Lung (tissue), 12 donors: ENCODE data around the gene PRCC. TPM values are rescaled to one million over a fixed set of nuclear protein-coding genes. Genes with fewer than 3 reads are reported as not detected.

Experiments
- ATAC-seq: fragments of 200-7000 bp; cut with Tn5 transposase; one replicate; pipeline ENCODE4 v1.9.1; 2020; ENCODE audit warnings: moderate number of reproducible peaks; ENCODE audit not compliant: insufficient read depth, low FRiP score
- DNase-seq, 3 donors: peaks; one replicate each; pipeline ENCODE4 v3.0.0-alpha.2; 2013 to 2017
- H3K27ac ChIP-seq, 2 donors: one replicate each; pipeline ENCODE4 v1.5.1; 2013; ENCODE audit warnings: mild to moderate bottlenecking in 2 of 2, moderate library complexity in 2 of 2, control low read depth in 1 of 2, inconsistent platforms in 1 of 2, low read depth in 1 of 2, low read length in 1 of 2
- H3K27me3 ChIP-seq, 3 donors: one replicate each; pipeline ENCODE4 v1.5.1; 2013; ENCODE audit warnings: low read length in 2 of 3; ENCODE audit not compliant: control insufficient read depth in 3 of 3, insufficient read depth in 3 of 3
- H3K36me3 ChIP-seq, 4 donors: one replicate each; pipeline ENCODE4 v1.5.1; 2013; ENCODE audit warnings: low read length in 4 of 4, mild to moderate bottlenecking in 1 of 4, moderate library complexity in 1 of 4; ENCODE audit not compliant: control insufficient read depth in 4 of 4, insufficient read depth in 4 of 4
- H3K4me1 ChIP-seq, 5 donors: one replicate each; pipeline ENCODE4 v1.5.1; 2013; ENCODE audit warnings: low read length in 5 of 5, mild to moderate bottlenecking in 2 of 5, moderate library complexity in 1 of 5; ENCODE audit not compliant: control insufficient read depth in 5 of 5, insufficient read depth in 5 of 5
- H3K4me3 ChIP-seq: one replicate; pipeline ENCODE4 v1.5.1; 2013; ENCODE audit warnings: mild to moderate bottlenecking, control low read depth, moderate library complexity
- H3K9ac ChIP-seq, 2 donors: one replicate each; pipeline ENCODE4 v1.5.1; 2013; ENCODE audit warnings: low read length in 2 of 2, control low read depth in 1 of 2; ENCODE audit not compliant: insufficient read depth in 1 of 2
- H3K9me3 ChIP-seq, 4 donors: one replicate each; pipeline ENCODE4 v1.5.1; 2013; ENCODE audit warnings: low read length in 3 of 4, mild to moderate bottlenecking in 1 of 4, moderate library complexity in 1 of 4; ENCODE audit not compliant: control insufficient read depth in 4 of 4, insufficient read depth in 3 of 4
- CTCF ChIP-seq: IDR thresholded peaks from 2 replicates; pipeline ENCODE4 v1.5.1; 2012; ENCODE audit warnings: mild to moderate bottlenecking; ENCODE audit errors: control extremely low read depth, extremely low read depth
- WGBS, 2 donors: extraction: QIAGEN DNeasy Blood & Tissue Kit; methylation state at CpG; one replicate each; pipeline ENCODE4 v1.1.7; 2013; 5-methylcytosine and 5-hydroxymethylcytosine counted together
- polyA plus RNA-seq, 2 donors: library from polyadenylated mRNA; stranded (reverse); fragments of 200-250 nt; gene quantifications; one replicate each; pipeline ENCODE4 v1.2.1, GENCODE V29; 2013
- total RNA-seq, 2 donors: library from RNA; depleted of rRNA in 1 of 2; stranded (reverse); fragments of >200 nt in 1 of 2; gene quantifications; one replicate each; pipeline ENCODE4 v1.2.1, GENCODE V29; 2014 to 2021
- donor health status: control.
- donor health status: control.
- donor health status: Bipolar disorder and iron deficiency.
- donor health status: healthy.
- donor health status: DM: yes; HTN: yes; CAD: no.

Gene PRCC
- total and polyA plus RNA-seq, 4 donors = 36.2 to 52.7 (median 39.3) TPM

DNA sequence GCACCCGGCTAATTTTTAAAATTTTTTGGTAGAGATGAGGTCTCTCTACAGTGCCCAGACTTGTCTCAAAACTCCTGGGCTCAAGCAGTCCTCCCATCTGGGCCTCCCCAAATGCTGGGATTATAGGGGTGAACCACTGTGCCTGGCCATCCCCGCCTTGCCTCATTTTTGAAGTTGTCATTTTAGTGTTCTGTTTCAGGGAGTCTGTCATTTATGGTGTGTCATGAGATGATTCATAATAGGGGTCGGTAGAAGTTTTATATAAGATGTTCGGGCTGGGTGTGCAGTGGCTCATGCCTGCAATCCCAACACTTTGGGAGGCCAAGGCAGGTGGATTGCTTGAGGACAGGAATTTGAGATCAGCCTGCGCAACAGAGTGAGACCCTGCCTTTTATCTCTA is 8.5 kb downstream of the PRCC start:
- no peak for TF ChIP-seq CTCF
- Histone ChIP-seq H3K4me3 (no peak overlapping the region), H3K4me1 (peaks cover 3 to 36% (median 11%) of the 10 kb centered on the region in 5 donors), H3K36me3 (peaks cover 0 to 8% (median 7%) of the 10 kb centered on the region in 4 donors), H3K27ac (no peak overlapping the region), H3K27me3 (no peaks in the 10 kb centered on the region), H3K9ac (no peak overlapping the region), H3K9me3 (no peaks in the 10 kb centered on the region)
- ATAC-seq (no peak), DNase-seq (no peak)
- WGBS, 2 donors = 86 to 88% methylated on average over 5 of the region's 5 CpGs

DNA sequence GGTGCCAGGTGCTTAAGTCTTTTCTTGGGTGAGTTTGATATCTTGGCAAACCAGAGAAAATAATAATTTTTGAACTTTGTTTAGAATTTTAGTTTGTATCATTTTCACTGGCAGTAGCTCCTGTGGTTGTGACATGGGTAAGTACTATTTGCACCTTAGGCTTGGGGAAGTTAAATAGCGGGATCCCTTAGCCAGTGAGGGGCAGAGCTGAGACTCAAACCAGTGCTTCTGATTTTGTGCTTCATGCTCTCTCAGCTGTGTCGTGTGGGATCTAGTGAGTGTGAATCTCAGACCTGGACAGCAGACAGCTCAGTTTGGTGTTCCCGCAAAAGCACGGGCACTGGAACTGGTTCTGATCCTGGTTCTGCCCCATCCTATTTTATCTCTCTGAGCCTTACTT is 9.6 kb downstream of the PRCC start:
- H3K9me3 ChIP-seq = no peaks in the 10 kb centered on the region
- H3K27me3 ChIP-seq = no peaks in the 10 kb centered on the region
- TF ChIP-seq CTCF = no peak
- H3K27ac ChIP-seq = no peak overlapping the region
- no peak overlapping the region for H3K4me3 ChIP-seq
- ATAC-seq = no peak
- H3K4me1 ChIP-seq = peaks cover 3 to 29% (median 13%) of the 10 kb centered on the region in 5 donors
- WGBS, 2 donors = 62 to 75% methylated on average over 4 of the region's 4 CpGs
- no peak for DNase-seq
- H3K36me3 ChIP-seq = peaks cover 1 to 7% (median 4%) of the 10 kb centered on the region in 4 donors
- H3K9ac ChIP-seq = no peak overlapping the region

DNA sequence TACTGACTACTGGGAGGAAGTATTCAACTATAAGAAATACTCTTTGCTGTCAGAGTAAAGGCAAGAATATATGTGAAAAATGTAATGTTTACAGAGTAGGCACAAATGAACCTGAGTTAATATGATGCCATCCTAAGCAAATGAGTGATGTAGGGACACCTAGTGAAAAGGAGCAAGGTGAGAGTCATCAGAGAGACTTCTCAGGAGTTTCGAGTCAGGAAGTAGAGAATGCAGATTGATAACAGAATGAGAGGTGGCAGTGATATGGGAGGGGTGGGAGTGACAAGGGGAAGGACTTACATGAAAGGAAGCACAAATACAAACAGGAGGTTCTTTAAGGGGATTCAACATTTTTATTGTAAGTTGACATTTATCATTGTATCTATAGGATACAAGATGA is 10.2 kb downstream of the PRCC start:
- H3K27ac ChIP-seq = no peak overlapping the region
- ATAC-seq (no peak), DNase-seq (no peak)
- TF ChIP-seq CTCF = no peak
- WGBS, 2 donors = 28 to 54% methylated on average over 1 of the region's 1 CpG
- no peaks in the 10 kb centered on the region for H3K27me3 ChIP-seq
- H3K9me3 ChIP-seq = no peaks in the 10 kb centered on the region
- H3K4me3 ChIP-seq = no peak overlapping the region
- H3K36me3 ChIP-seq = peaks cover 1 to 11% (median 4%) of the 10 kb centered on the region in 4 donors
- H3K9ac ChIP-seq = no peak overlapping the region
- peaks cover under 1 to 25% (median 15%) of the 10 kb centered on the region in 5 donors for H3K4me1 ChIP-seq

DNA sequence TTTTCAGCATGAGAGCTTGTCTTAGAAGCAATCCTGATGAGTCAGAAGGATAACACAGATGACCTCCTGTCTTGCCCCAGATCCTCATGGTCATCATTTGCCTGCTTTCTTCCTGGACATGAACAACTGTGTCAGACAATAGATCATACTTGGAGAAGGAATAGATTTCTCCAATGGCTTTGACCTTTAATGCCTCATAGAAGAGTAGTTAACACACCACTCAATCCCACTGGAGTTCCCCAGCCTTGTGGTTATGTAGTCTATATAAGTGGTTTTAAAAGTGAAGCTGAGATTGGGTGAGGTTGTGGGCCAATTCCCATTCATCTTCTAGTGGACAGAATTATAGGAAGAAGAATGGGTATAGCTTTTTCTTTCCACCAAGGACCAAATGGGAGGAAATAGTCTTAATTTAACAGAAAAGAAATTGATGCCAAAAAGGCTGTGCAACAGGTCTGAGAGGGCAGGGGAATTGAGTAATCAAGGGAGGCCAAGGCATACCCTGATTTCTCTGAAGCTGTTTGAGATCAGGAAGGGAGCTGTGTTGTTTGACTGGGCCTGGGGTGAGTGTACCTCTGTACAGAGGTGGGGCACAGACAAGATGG is 14.4 kb downstream of the PRCC start:
- H3K36me3 ChIP-seq = peaks cover 3 to 33% (median 16%) of the 10 kb centered on the region in 4 donors
- H3K4me3 ChIP-seq = no peak overlapping the region
- peak; percentile 27 for ATAC-seq
- no peak for TF ChIP-seq CTCF
- H3K9me3 ChIP-seq = no peaks in the 10 kb centered on the region
- peaks cover 0 to 13% (median 8%) of the 10 kb centered on the region in 5 donors for H3K4me1 ChIP-seq
- H3K27me3 ChIP-seq = no peaks in the 10 kb centered on the region
- DNase-seq = peak in 1 of 3 donors; percentile 29
- no peak overlapping the region for H3K9ac ChIP-seq
- H3K27ac ChIP-seq = no peak overlapping the region
